Keratinocyte (primary cell): Measurements from ENCODE around the gene PGGT1B.

Experiments
- EZH2 ChIP-seq: IDR thresholded peaks from one replicate; pipeline ENCODE4 v1.6.1; 2012; ENCODE audit warnings: inconsistent platforms, mild to moderate bottlenecking, low read length, moderate library complexity
- TF ChIP-seq, protein P1 (sequence below), 3 experiments: IDR thresholded peaks in 1 of 3; conservative IDR thresholded peaks in 1 of 3; optimal IDR thresholded peaks in 1 of 3; 2 replicates in 2 of 3; 3 replicates in 1 of 3; pipeline versions ENCODE3 to v1.5.1; 2011; ENCODE audit warnings: low read length in 3 of 3, mild to moderate bottlenecking in 3 of 3, moderate library complexity in 2 of 3, control low read depth in 1 of 3, inconsistent platforms in 1 of 3; ENCODE audit not compliant: insufficient read depth in 2 of 3; ENCODE audit errors: extremely low read depth in 1 of 3

DNA sequence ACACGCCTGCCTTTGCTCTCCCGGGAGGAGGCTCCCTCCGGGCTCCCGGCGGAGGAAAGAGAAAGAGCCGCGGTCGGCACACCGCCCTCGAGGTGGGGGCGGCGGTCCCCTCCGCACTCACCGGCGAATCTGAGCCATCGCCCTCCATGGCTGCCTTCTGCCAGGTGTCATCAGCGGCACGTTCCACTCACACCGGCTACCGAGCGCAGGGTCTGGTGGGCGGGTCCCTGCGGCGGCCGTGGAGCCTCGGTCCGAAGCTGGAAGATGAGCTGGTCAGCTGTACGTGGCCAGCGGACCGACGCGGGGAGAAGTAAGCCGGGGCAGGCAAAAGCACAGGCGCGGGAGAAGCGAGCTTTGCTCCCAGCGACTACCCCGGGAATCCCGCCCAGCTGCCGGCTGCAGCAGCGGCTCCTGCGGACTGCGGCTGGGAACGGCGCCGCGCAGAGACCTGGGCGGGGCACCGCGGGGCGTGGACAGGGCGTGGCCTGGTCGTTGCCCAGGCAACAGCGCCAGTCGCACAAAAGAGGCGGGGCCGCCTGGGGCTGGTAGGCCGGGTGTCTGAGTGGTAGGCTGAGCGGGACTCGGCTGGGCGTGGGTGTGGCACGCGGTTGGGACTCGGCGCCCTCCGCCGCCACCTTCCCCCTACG lies 93.1 kb downstream of the PGGT1B start, which contains the start of gene TRIM36:
- TF ChIP-seq, protein P1, sequence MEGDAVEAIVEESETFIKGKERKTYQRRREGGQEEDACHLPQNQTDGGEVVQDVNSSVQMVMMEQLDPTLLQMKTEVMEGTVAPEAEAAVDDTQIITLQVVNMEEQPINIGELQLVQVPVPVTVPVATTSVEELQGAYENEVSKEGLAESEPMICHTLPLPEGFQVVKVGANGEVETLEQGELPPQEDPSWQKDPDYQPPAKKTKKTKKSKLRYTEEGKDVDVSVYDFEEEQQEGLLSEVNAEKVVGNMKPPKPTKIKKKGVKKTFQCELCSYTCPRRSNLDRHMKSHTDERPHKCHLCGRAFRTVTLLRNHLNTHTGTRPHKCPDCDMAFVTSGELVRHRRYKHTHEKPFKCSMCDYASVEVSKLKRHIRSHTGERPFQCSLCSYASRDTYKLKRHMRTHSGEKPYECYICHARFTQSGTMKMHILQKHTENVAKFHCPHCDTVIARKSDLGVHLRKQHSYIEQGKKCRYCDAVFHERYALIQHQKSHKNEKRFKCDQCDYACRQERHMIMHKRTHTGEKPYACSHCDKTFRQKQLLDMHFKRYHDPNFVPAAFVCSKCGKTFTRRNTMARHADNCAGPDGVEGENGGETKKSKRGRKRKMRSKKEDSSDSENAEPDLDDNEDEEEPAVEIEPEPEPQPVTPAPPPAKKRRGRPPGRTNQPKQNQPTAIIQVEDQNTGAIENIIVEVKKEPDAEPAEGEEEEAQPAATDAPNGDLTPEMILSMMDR (optimal IDR thresholded peaks at IDR 0.05 in 1 of 3, IDR thresholded peaks at IDR 0.05 in 1 of 3, conservative IDR thresholded peaks at IDR 0.05 in 1 of 3; ENCODE audit: extremely low read depth in 1 of 3, insufficient read depth in 2 of 3, low read length in 3 of 3), result peak in 2 of 3 experiments; percentile 33 to 51
- TF ChIP-seq EZH2, result no peak
